ENCODE measurements around the gene SPOCK1.

The SPOCK1 gene

DNA sequence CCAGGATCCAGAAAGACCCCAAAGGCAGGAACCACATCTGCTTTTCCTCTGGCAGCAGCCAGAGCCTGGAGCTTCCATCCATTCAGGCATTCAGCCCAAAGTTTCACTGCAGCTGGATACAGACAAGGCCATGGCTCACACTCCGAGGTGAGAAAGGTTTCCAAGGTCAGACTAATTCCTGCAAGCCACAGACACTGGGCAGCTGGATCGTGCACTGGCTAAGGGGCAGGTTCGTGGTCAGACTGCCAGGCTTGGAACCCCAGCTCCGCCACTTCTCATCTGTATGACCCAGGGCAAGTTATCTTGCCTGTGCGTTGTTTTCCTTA, 36.9 kb downstream of the SPOCK1 start:
- TF ChIP-seq, protein P1, sequence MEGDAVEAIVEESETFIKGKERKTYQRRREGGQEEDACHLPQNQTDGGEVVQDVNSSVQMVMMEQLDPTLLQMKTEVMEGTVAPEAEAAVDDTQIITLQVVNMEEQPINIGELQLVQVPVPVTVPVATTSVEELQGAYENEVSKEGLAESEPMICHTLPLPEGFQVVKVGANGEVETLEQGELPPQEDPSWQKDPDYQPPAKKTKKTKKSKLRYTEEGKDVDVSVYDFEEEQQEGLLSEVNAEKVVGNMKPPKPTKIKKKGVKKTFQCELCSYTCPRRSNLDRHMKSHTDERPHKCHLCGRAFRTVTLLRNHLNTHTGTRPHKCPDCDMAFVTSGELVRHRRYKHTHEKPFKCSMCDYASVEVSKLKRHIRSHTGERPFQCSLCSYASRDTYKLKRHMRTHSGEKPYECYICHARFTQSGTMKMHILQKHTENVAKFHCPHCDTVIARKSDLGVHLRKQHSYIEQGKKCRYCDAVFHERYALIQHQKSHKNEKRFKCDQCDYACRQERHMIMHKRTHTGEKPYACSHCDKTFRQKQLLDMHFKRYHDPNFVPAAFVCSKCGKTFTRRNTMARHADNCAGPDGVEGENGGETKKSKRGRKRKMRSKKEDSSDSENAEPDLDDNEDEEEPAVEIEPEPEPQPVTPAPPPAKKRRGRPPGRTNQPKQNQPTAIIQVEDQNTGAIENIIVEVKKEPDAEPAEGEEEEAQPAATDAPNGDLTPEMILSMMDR (conservative IDR thresholded peaks at IDR 0.05; ENCODE audit: low read depth, low read length): no peak
- Histone ChIP-seq H3K4me2 (no peak overlapping the region), H3K4me1 (ENCODE audit: low read depth, poor library complexity, severe bottlenecking) (no peaks in the 10 kb centered on the region), H3K27me3 (ENCODE audit: insufficient read depth, low read depth) (no peaks in the 10 kb centered on the region), H3K36me3 (ENCODE audit: insufficient read depth) (no peaks in the 10 kb centered on the region), H3K9ac (no peak overlapping the region), H3K27ac (no peak overlapping the region), H3K4me3 (IDR thresholded peaks at IDR 0.05; ENCODE audit: insufficient read depth, low read depth, low read length) (no peak overlapping the region), H2AFZ (ENCODE audit: low read depth) (no peak overlapping the region), H4K20me1 (ENCODE audit: insufficient read depth) (no peaks in the 10 kb centered on the region), H3K79me2 (ENCODE audit: insufficient read depth, low read depth) (no peaks in the 10 kb centered on the region)

DNA sequence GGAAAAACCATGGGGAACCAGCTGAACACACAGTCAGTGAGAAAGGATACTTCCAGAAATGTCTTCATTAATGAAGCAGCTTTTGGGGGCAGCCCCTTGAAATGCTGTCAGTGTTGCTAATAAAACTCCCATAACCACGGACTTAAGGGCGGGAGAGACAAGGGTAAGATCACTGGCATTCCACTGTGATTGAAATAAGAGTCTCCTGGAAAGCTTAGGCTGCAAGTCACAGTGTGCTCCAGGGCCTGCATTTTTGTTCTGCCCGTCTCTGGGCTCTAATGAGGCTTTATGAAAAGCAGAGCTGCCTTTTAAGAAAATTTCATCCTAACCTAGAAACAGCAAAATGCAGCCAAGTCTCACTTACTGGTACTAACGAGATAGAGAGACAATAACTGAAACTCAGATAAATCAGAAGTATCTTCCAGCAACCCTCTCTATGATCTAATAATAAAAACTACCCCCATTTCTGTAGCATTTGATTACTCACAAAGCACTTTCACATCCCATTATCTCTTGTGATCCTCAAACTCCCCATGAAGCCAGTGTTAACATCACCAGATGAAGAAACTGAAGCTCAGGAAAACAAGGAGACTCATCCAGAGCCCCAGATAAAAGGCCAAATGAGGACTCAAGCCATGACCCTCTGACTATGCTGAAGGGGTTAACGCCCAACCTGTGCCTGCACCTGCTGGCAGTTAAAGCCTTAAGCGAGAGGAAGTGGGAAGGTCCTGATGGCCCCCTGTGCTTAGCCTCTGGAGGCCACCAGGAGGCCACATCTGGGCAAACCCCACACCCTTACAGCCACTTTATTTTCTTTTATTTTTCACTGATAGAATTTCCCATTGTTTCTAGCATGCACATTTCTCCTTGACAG, 37.5 kb downstream of the SPOCK1 start:
- H2AFZ ChIP-seq (ENCODE audit: low read depth): no peak overlapping the region
- no peaks in the 10 kb centered on the region for H4K20me1 ChIP-seq (ENCODE audit: insufficient read depth)
- H3K79me2 ChIP-seq (ENCODE audit: insufficient read depth, low read depth): no peaks in the 10 kb centered on the region
- no peak overlapping the region for H3K27ac ChIP-seq
- TF ChIP-seq, protein P1 (conservative IDR thresholded peaks at IDR 0.05; ENCODE audit: low read depth, low read length): no peak
- H3K4me3 ChIP-seq (IDR thresholded peaks at IDR 0.05; ENCODE audit: insufficient read depth, low read depth, low read length): no peak overlapping the region
- H3K4me1 ChIP-seq (ENCODE audit: low read depth, poor library complexity, severe bottlenecking): no peaks in the 10 kb centered on the region
- H3K36me3 ChIP-seq (ENCODE audit: insufficient read depth): no peaks in the 10 kb centered on the region
- no peaks in the 10 kb centered on the region for H3K27me3 ChIP-seq (ENCODE audit: insufficient read depth, low read depth)
- no peak overlapping the region for H3K9ac ChIP-seq
- H3K4me2 ChIP-seq: no peak overlapping the region

DNA sequence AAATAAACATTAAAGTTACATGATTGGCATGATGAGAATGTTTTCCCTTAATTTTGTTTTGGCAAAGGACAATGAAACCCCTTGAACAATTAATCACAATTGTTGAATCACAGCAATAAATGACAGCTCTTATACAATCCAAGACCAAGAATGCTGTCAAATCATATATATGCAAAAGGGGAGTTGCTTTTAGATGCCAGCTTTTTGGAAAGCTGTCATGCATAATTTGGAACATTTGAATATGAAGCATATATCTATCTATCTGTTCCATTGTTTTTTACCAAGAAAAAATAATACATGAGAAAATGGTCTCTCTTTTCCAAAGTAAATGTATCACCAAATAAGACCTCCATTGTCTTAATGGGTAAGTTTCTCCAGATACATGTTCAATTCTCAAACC, 44.5 kb downstream of the SPOCK1 start:
- Histone ChIP-seq H3K9ac (no peak overlapping the region), H4K20me1 (ENCODE audit: insufficient read depth) (no peaks in the 10 kb centered on the region), H3K27me3 (ENCODE audit: insufficient read depth, low read depth) (no peaks in the 10 kb centered on the region), H3K4me1 (ENCODE audit: low read depth, poor library complexity, severe bottlenecking) (no peaks in the 10 kb centered on the region), H2AFZ (ENCODE audit: low read depth) (no peak overlapping the region), H3K79me2 (ENCODE audit: insufficient read depth, low read depth) (no peaks in the 10 kb centered on the region), H3K27ac (no peak overlapping the region), H3K4me2 (no peak overlapping the region), H3K36me3 (ENCODE audit: insufficient read depth) (no peaks in the 10 kb centered on the region), H3K4me3 (IDR thresholded peaks at IDR 0.05; ENCODE audit: insufficient read depth, low read depth, low read length) (no peak overlapping the region)
- TF ChIP-seq, protein P1 (conservative IDR thresholded peaks at IDR 0.05; ENCODE audit: low read depth, low read length): no peak

GRCh38 chr5:137453483-137454080, 45.5 kb downstream of the SPOCK1 start:
- H3K9ac ChIP-seq: no peak overlapping the region
- H3K27ac ChIP-seq: no peak overlapping the region
- H3K4me3 ChIP-seq (IDR thresholded peaks at IDR 0.05; ENCODE audit: insufficient read depth, low read depth, low read length): no peak overlapping the region
- H3K27me3 ChIP-seq (ENCODE audit: insufficient read depth, low read depth): no peaks in the 10 kb centered on the region
- TF ChIP-seq, protein P1 (conservative IDR thresholded peaks at IDR 0.05; ENCODE audit: low read depth, low read length): no peak
- no peak overlapping the region for H3K4me2 ChIP-seq
- no peaks in the 10 kb centered on the region for H3K36me3 ChIP-seq (ENCODE audit: insufficient read depth)
- no peaks in the 10 kb centered on the region for H3K79me2 ChIP-seq (ENCODE audit: insufficient read depth, low read depth)
- no peaks in the 10 kb centered on the region for H3K4me1 ChIP-seq (ENCODE audit: low read depth, poor library complexity, severe bottlenecking)
- no peak overlapping the region for H2AFZ ChIP-seq (ENCODE audit: low read depth)
- no peaks in the 10 kb centered on the region for H4K20me1 ChIP-seq (ENCODE audit: insufficient read depth)
